Measurements from ENCODE around the gene FBXO33. TPM values are rescaled to one million over a fixed set of nuclear protein-coding genes. Genes with fewer than 3 reads are reported as not detected.

Gene FBXO33
- polyA plus RNA-seq, 3 donors: 9.0 to 14.8 (median 14.1) TPM

DNA sequence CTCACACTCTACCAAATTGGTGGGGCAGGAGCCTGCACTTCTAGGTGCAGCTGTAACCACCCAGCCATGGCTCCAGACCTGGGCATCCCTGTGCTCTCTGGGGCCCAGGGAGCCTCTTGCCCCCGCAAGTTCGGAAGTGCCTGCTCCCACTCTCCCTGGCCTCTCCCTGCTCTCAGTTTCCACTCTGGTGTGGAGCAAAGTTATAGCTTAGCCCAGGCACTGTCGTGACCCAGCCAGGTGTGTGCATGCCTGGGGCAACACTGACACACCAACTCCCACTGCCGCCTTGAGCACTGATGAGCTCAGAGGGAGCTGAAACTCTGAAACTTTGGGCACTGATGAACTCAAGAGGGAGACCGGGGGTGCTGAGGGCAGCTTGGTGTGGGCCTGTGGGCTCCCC lies 8.7 kb upstream of the FBXO33 start:
- Histone ChIP-seq H3K9me3 (replicated peaks in 1 of 2; ENCODE audit: control insufficient read depth in 1 of 2, insufficient read depth in 1 of 2, low read length in 2 of 2) (peaks cover 13 to 19% of the 10 kb centered on the region in 2 donors), H2AFZ (ENCODE audit: insufficient read depth, low read depth, low read length, poor library complexity, severe bottlenecking) (no peak overlapping the region), H3K36me3 (replicated peaks in 1 of 2; ENCODE audit: control insufficient read depth in 1 of 2, insufficient read depth in 2 of 2, low read length in 2 of 2) (no peaks in the 10 kb centered on the region), H3K9ac (ENCODE audit: insufficient read depth, low read length, poor library complexity, severe bottlenecking) (no peak overlapping the region), H3K27ac (ENCODE audit: low read depth in 1 of 2, low read length in 2 of 2) (no peak overlapping the region), H3K27me3 (ENCODE audit: control insufficient read depth in 2 of 2, insufficient read depth in 2 of 2, low read length in 2 of 2) (no peaks in the 10 kb centered on the region), H3K4me3 (replicated peaks in 1 of 3; ENCODE audit: low read depth in 2 of 3, low read length in 3 of 3) (no peak overlapping the region), H4K20me1 (ENCODE audit: insufficient read depth, low read length) (no peaks in the 10 kb centered on the region), H3K79me2 (ENCODE audit: insufficient read depth, low read length) (no peaks in the 10 kb centered on the region), H3K4me2 (replicated peaks; ENCODE audit: extremely low read depth, low read length, poor library complexity, severe bottlenecking) (no peak overlapping the region), H3K4me1 (ENCODE audit: control insufficient read depth in 1 of 2, insufficient read depth in 2 of 2, low read length in 2 of 2) (no peaks in the 10 kb centered on the region)
- Mint-ChIP-seq H3K27me3 (ENCODE audit: low read depth in 3 of 3) (no peaks in the 10 kb centered on the region), H3K36me3 (peaks cover 0 to 2% of the 10 kb centered on the region in 2 donors), H3K9me3 (peaks cover 7 to 19% (median 15%) of the 10 kb centered on the region in 7 donors), H3K4me1 (no peaks in the 10 kb centered on the region), H3K4me3 (no peak overlapping the region), H3K27ac (no peak overlapping the region)
- DNase-seq: no peak
- 96% methylated on average over 4 of the region's 5 CpGs for WGBS (ENCODE audit: insufficient coverage)
- TF ChIP-seq, protein P1, sequence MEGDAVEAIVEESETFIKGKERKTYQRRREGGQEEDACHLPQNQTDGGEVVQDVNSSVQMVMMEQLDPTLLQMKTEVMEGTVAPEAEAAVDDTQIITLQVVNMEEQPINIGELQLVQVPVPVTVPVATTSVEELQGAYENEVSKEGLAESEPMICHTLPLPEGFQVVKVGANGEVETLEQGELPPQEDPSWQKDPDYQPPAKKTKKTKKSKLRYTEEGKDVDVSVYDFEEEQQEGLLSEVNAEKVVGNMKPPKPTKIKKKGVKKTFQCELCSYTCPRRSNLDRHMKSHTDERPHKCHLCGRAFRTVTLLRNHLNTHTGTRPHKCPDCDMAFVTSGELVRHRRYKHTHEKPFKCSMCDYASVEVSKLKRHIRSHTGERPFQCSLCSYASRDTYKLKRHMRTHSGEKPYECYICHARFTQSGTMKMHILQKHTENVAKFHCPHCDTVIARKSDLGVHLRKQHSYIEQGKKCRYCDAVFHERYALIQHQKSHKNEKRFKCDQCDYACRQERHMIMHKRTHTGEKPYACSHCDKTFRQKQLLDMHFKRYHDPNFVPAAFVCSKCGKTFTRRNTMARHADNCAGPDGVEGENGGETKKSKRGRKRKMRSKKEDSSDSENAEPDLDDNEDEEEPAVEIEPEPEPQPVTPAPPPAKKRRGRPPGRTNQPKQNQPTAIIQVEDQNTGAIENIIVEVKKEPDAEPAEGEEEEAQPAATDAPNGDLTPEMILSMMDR (IDR thresholded peaks at IDR 0.05): no peak
- intact Hi-C loops (cut with micrococcal nuclease): no loop called here

DNA sequence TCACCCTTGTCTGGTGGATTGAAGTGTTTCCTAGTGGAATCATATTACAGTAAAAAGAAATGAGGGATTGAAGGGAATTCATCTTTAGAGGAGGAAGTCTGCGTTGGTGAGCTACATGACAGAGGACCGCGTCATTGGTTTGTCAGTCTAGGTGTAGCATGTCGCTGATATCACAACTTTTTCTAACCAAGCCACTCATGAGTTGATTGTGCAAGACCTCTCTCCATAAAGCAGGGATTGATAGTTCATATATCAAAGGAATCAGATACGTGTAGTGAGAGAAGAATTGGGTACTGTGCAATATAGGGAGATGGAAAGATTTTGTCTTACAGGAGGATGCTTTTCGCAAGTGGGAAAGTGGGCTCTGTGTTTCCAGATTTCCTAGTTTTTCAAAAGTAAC lies 3.0 kb upstream of the FBXO33 start:
- Mint-ChIP-seq H3K9me3 (no peaks in the 10 kb centered on the region), H3K27ac (no peak overlapping the region), H3K4me1 (peaks cover 20% of the 10 kb centered on the region), H3K36me3 (peaks cover 0 to 2% of the 10 kb centered on the region in 2 donors), H3K4me3 (no peak overlapping the region), H3K27me3 (ENCODE audit: low read depth in 3 of 3) (no peaks in the 10 kb centered on the region)
- H3K4me3 ChIP-seq (replicated peaks in 1 of 3; ENCODE audit: low read depth in 2 of 3, low read length in 3 of 3): no peak overlapping the region
- peaks cover 18 to 19% of the 10 kb centered on the region in 2 donors for H3K4me1 ChIP-seq (ENCODE audit: control insufficient read depth in 1 of 2, insufficient read depth in 2 of 2, low read length in 2 of 2)
- no peaks in the 10 kb centered on the region for H3K27me3 ChIP-seq (ENCODE audit: control insufficient read depth in 2 of 2, insufficient read depth in 2 of 2, low read length in 2 of 2)
- no CpG with 5 or more reads among the region's 6 CpGs for whole genome bisulfite sequencing (ENCODE audit: insufficient coverage)
- intact Hi-C loops (cut with micrococcal nuclease): loop anchor here (10.0 kb wide), 1 partner anchor 330 kb away; the partner anchor contains the start of gene SEC23A (in 2 of the 2)
- H3K36me3 ChIP-seq (replicated peaks in 1 of 2; ENCODE audit: control insufficient read depth in 1 of 2, insufficient read depth in 2 of 2, low read length in 2 of 2): no peaks in the 10 kb centered on the region
- no peak overlapping the region for H2AFZ ChIP-seq (ENCODE audit: insufficient read depth, low read depth, low read length, poor library complexity, severe bottlenecking)
- no peak overlapping the region for H3K4me2 ChIP-seq (replicated peaks; ENCODE audit: extremely low read depth, low read length, poor library complexity, severe bottlenecking)
- H3K27ac ChIP-seq (ENCODE audit: low read depth in 1 of 2, low read length in 2 of 2): no peak overlapping the region
- no peak for DNase-seq
- H4K20me1 ChIP-seq (ENCODE audit: insufficient read depth, low read length): peaks cover 14% of the 10 kb centered on the region
- no peak overlapping the region for H3K9ac ChIP-seq (ENCODE audit: insufficient read depth, low read length, poor library complexity, severe bottlenecking)
- H3K79me2 ChIP-seq (ENCODE audit: insufficient read depth, low read length): peaks cover 15% of the 10 kb centered on the region
- TF ChIP-seq, protein P1 (IDR thresholded peaks at IDR 0.05): no peak
- no peaks in the 10 kb centered on the region for H3K9me3 ChIP-seq (replicated peaks in 1 of 2; ENCODE audit: control insufficient read depth in 1 of 2, insufficient read depth in 1 of 2, low read length in 2 of 2)
